ENCODE data around the gene VBP1. TPM values are rescaled to one million over a fixed set of nuclear protein-coding genes. Genes with fewer than 3 reads are reported as not detected.
"Not testable (repeated sequence)": the region's sequence is repeated elsewhere in the genome, so short reads cannot be mapped to it uniquely, and the experiment has no call there.

Gene VBP1
- total RNA-seq, 1 donor from 2014 or later = 217 TPM

- peaks cover 78% of the 10 kb centered on the region for H3K79me2 ChIP-seq (ENCODE audit: low read depth)
- H3K27ac Mint-ChIP-seq = no peak overlapping the region
- DNase-seq (ENCODE audit: low spot score) = no peak
- peaks cover 23% of the 10 kb centered on the region for H3K36me3 ChIP-seq
- H3K36me3 Mint-ChIP-seq = peaks cover 31% of the 10 kb centered on the region
- H3F3A ChIP-seq (ENCODE audit: low read depth) = no peaks in the 10 kb centered on the region
- H3K9me3 Mint-ChIP-seq = peaks cover 23% of the 10 kb centered on the region
- H3K4me3 Mint-ChIP-seq = no peak overlapping the region
- no peak overlapping the region for H3K4me3 ChIP-seq
- peaks cover 7% of the 10 kb centered on the region for H3K4me1 Mint-ChIP-seq
- H3K27me3 Mint-ChIP-seq (ENCODE audit: insufficient read depth, low read depth) = peaks cover 3% of the 10 kb centered on the region
- no peak overlapping the region for H3K27ac ChIP-seq
- no peak for TF ChIP-seq EZH2phosphoT487 (IDR thresholded peaks at IDR 0.05)
- TF ChIP-seq, protein P1, sequence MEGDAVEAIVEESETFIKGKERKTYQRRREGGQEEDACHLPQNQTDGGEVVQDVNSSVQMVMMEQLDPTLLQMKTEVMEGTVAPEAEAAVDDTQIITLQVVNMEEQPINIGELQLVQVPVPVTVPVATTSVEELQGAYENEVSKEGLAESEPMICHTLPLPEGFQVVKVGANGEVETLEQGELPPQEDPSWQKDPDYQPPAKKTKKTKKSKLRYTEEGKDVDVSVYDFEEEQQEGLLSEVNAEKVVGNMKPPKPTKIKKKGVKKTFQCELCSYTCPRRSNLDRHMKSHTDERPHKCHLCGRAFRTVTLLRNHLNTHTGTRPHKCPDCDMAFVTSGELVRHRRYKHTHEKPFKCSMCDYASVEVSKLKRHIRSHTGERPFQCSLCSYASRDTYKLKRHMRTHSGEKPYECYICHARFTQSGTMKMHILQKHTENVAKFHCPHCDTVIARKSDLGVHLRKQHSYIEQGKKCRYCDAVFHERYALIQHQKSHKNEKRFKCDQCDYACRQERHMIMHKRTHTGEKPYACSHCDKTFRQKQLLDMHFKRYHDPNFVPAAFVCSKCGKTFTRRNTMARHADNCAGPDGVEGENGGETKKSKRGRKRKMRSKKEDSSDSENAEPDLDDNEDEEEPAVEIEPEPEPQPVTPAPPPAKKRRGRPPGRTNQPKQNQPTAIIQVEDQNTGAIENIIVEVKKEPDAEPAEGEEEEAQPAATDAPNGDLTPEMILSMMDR (IDR thresholded peaks at IDR 0.05) = no peak
- no peak for TF ChIP-seq EZH2 (IDR thresholded peaks at IDR 0.05)
- peaks cover 17% of the 10 kb centered on the region for H4K20me1 ChIP-seq (ENCODE audit: low read depth)
- H3K4me2 ChIP-seq = no peak overlapping the region
- H3K27me3 ChIP-seq = no peaks in the 10 kb centered on the region
- H3K9ac ChIP-seq = no peak overlapping the region
- peaks cover 8% of the 10 kb centered on the region for H3K4me1 ChIP-seq
- no peak overlapping the region for H2AFZ ChIP-seq (replicated peaks)
- H3K9me3 ChIP-seq (ENCODE audit: low read depth) = peaks cover 17% of the 10 kb centered on the region
These were observed 5.1 kb downstream of the VBP1 start for GRCh38 chrX:155221351-155221750.

GRCh38 chrX:155223746-155224145 is 7.5 kb downstream of the VBP1 start:
- H3K9me3 Mint-ChIP-seq = peaks cover 23% of the 10 kb centered on the region
- not testable (repeated sequence) for H3K27ac Mint-ChIP-seq; H4K20me1 ChIP-seq (ENCODE audit: low read depth); H3K9ac ChIP-seq; H3K27me3 Mint-ChIP-seq (ENCODE audit: insufficient read depth, low read depth); H3K4me1 Mint-ChIP-seq; H3K4me2 ChIP-seq; H3K4me3 Mint-ChIP-seq; H3K4me1 ChIP-seq; H3K27ac ChIP-seq; H2AFZ ChIP-seq (replicated peaks); H3K4me3 ChIP-seq; H3K27me3 ChIP-seq; DNase-seq (ENCODE audit: low spot score); H3F3A ChIP-seq (ENCODE audit: low read depth)
- peaks cover 31% of the 10 kb centered on the region for H3K36me3 Mint-ChIP-seq
- peaks cover 28% of the 10 kb centered on the region for H3K36me3 ChIP-seq
- peaks cover 17% of the 10 kb centered on the region for H3K9me3 ChIP-seq (ENCODE audit: low read depth)
- H3K79me2 ChIP-seq (ENCODE audit: low read depth) = peaks cover 56% of the 10 kb centered on the region

GRCh38 chrX:155225774-155226173 is 9.5 kb downstream of the VBP1 start:
- no peaks in the 10 kb centered on the region for H3K4me1 ChIP-seq
- H2AFZ ChIP-seq (replicated peaks) = no peak overlapping the region
- H3K9me3 Mint-ChIP-seq = peaks cover 23% of the 10 kb centered on the region
- peaks cover 5% of the 10 kb centered on the region for H3K9me3 ChIP-seq (ENCODE audit: low read depth)
- H3K36me3 Mint-ChIP-seq = peaks cover 32% of the 10 kb centered on the region
- H3K27ac Mint-ChIP-seq = no peak overlapping the region
- H3K4me3 Mint-ChIP-seq = no peak overlapping the region
- H3K36me3 ChIP-seq = peaks cover 18% of the 10 kb centered on the region
- no peaks in the 10 kb centered on the region for H4K20me1 ChIP-seq (ENCODE audit: low read depth)
- H3K4me1 Mint-ChIP-seq = no peaks in the 10 kb centered on the region
- TF ChIP-seq, protein P1 (IDR thresholded peaks at IDR 0.05) = no peak
- no peak for TF ChIP-seq EZH2 (IDR thresholded peaks at IDR 0.05)
- H3K27me3 ChIP-seq = no peaks in the 10 kb centered on the region
- H3K27ac ChIP-seq = no peak overlapping the region
- no peak overlapping the region for H3K4me3 ChIP-seq
- peaks cover 36% of the 10 kb centered on the region for H3K79me2 ChIP-seq (ENCODE audit: low read depth)
- no peak overlapping the region for H3K4me2 ChIP-seq
- H3F3A ChIP-seq (ENCODE audit: low read depth) = no peaks in the 10 kb centered on the region
- no peak overlapping the region for H3K9ac ChIP-seq
- H3K27me3 Mint-ChIP-seq (ENCODE audit: insufficient read depth, low read depth) = peaks cover 3% of the 10 kb centered on the region
- DNase-seq (ENCODE audit: low spot score) = no peak

DNA sequence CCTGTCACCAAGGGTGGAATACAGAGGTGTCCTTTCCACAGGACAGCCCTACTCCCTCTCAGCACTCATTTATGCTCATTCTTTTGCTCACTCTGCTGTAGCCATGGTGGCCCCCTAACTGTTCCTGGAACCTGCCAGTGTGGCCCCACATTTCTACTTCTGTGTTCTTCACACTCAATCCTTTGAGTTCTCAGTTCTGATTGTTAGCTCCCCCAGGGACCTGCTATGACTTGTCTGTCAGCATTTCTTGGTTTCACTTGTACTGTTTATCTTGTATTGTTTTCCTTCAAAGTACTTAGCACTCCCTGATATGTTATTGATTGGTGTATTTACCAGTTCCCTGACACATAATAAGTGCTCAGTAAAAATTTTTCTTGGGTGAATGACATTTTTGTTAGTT is 14.9 kb downstream of the VBP1 start:
- H3K36me3 ChIP-seq = peaks cover 10% of the 10 kb centered on the region
- no peaks in the 10 kb centered on the region for H3K4me1 Mint-ChIP-seq
- no peaks in the 10 kb centered on the region for H3K4me1 ChIP-seq
- no peaks in the 10 kb centered on the region for H3K27me3 Mint-ChIP-seq (ENCODE audit: insufficient read depth, low read depth)
- H3K36me3 Mint-ChIP-seq = peaks cover 8% of the 10 kb centered on the region
- no peaks in the 10 kb centered on the region for H3K9me3 ChIP-seq (ENCODE audit: low read depth)
- no peak overlapping the region for H3K4me3 Mint-ChIP-seq
- no peak for DNase-seq (ENCODE audit: low spot score)
- H2AFZ ChIP-seq (replicated peaks) = no peak overlapping the region
- no peak overlapping the region for H3K9ac ChIP-seq
- peaks cover 11% of the 10 kb centered on the region for H3K79me2 ChIP-seq (ENCODE audit: low read depth)
- no peak overlapping the region for H3K27ac Mint-ChIP-seq
- H3K27ac ChIP-seq = no peak overlapping the region
- H4K20me1 ChIP-seq (ENCODE audit: low read depth) = peaks cover 7% of the 10 kb centered on the region
- TF ChIP-seq, protein P1 (IDR thresholded peaks at IDR 0.05) = no peak
- TF ChIP-seq EZH2 (IDR thresholded peaks at IDR 0.05) (no peak), EZH2phosphoT487 (IDR thresholded peaks at IDR 0.05) (no peak)
- H3K4me3 ChIP-seq = no peak overlapping the region
- H3K27me3 ChIP-seq = no peaks in the 10 kb centered on the region
- H3K9me3 Mint-ChIP-seq = no peaks in the 10 kb centered on the region
- no peaks in the 10 kb centered on the region for H3F3A ChIP-seq (ENCODE audit: low read depth)
- no peak overlapping the region for H3K4me2 ChIP-seq
